Bronchus fibroblast of lung (primary cell): ENCODE measurements around the gene FGD3. TPM values are rescaled to one million over a fixed set of nuclear protein-coding genes. Genes with fewer than 3 reads are reported as not detected.

Source experiments
- total RNA-seq: library from RNA; depleted of rRNA; stranded (reverse); fragments of >200 nt; gene quantifications from 2 replicates; pipeline ENCODE4 v1.2.3, GENCODE V29; 2015

FGD3 gene, protein sequence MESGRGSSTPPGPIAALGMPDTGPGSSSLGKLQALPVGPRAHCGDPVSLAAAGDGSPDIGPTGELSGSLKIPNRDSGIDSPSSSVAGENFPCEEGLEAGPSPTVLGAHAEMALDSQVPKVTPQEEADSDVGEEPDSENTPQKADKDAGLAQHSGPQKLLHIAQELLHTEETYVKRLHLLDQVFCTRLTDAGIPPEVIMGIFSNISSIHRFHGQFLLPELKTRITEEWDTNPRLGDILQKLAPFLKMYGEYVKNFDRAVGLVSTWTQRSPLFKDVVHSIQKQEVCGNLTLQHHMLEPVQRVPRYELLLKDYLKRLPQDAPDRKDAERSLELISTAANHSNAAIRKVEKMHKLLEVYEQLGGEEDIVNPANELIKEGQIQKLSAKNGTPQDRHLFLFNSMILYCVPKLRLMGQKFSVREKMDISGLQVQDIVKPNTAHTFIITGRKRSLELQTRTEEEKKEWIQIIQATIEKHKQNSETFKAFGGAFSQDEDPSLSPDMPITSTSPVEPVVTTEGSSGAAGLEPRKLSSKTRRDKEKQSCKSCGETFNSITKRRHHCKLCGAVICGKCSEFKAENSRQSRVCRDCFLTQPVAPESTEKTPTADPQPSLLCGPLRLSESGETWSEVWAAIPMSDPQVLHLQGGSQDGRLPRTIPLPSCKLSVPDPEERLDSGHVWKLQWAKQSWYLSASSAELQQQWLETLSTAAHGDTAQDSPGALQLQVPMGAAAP
- not detected in 2 replicates for total RNA-seq

DNA sequence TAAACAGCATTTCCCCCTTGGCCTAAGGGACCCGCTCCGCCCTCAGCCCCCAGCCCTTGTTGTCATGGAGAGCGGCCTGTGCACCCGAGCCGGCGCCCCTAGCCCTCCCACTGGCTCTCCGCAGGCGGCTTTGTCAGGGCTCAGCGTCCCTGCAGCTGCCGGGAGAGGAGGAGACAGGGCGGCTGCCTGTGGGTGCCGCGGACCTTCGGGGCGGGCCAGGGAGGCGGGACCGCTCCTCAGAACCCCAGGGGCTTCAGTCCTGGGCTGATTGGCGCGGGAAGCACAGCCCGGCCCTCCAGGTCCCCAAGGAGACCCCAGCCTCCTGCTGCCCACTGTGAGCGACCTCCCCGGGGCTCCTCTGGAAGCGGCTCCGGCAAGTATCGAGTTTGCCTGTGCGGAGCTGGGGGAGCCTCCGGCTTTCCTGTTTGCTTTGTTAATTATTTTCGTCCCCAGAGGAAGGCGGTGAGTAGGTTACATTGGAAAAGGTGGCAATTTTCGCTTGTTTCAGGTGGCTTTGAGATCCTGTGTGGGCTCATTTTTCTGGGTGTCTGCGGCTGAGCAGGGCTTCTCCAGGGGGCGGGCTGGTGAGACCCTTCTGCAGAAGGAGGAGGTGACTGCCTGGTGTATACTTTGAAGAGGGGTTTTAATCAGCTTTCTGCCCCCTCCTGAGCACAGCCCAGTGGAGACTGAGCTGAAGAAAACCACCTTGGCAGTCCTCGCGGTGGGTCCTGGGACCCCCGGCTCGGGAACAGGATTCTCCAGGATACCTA lies at the start of gene FGD3:
Gene FGD3, plus strand, starts transcription at position 256 of the 770 bp plus-strand sequence. CDS start 28,734 bp downstream, outside the sequence.

DNA sequence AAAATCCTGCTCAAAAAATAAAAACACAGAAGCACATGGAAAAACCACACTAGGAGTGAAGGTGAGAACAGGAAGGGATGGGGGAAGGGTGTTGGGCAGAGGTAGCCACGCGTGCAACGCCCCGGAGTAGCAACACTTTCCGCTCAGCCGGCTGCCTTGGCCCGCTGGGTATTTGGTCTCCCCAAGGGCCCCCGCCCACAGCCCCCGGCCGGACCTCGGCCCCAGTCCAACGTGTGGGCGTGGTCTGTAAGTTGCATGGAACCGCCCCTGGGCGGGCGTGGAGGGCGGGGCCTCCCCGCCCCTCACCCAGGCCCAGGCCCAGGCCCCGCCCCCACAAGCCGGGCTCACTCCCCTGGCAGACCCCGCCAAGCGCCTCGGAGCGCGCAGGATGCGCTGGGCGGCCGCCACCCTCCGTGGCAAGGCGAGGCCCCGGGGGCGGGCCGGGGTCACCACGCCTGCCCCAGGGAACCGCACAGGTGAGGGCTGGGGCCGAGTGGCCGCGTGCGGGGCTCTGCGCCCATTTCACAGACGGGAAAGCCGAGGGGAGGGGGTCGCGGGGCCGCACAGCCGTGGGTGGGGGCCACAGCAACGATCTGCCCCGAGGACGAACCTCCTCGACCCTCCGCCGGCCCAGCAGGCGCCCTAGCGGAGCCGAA lies 111.2 kb downstream of the FGD3 start, which contains the start of gene SUSD3:
Gene SUSD3, plus strand, starts transcription at position 347 of the 656 bp plus-strand sequence. Its CDS starts 42 bp downstream, at position 389.

Other genes with a start within 250 kb of the FGD3 start
- 20.3 and 21.7 TPM in 2 replicates for gene BICD2, start 182.7 kb upstream of the FGD3 start, total RNA-seq
- gene ZNF484, start 69.5 kb upstream of the FGD3 start, total RNA-seq, result 3.6 and 4.4 TPM in 2 replicates
- gene SUSD3, start 111.2 kb downstream of the FGD3 start, total RNA-seq, result 4.7 and 5.6 TPM in 2 replicates
- 128 and 129 TPM in 2 replicates for gene CARD19, start 148.7 kb downstream of the FGD3 start, total RNA-seq
- 48.9 and 52.2 TPM in 2 replicates for gene NINJ1, start 186.7 kb downstream of the FGD3 start, total RNA-seq
- gene WNK2, start 236.6 kb downstream of the FGD3 start, total RNA-seq, result under 0.01 TPM in 1 of 2 replicates, not detected in the other